ENCODE results near the gene COPZ2.
A peak's percentile ranks its signal among the peaks of the same experiment; 100 is the strongest.

The COPZ2 gene

DNA sequence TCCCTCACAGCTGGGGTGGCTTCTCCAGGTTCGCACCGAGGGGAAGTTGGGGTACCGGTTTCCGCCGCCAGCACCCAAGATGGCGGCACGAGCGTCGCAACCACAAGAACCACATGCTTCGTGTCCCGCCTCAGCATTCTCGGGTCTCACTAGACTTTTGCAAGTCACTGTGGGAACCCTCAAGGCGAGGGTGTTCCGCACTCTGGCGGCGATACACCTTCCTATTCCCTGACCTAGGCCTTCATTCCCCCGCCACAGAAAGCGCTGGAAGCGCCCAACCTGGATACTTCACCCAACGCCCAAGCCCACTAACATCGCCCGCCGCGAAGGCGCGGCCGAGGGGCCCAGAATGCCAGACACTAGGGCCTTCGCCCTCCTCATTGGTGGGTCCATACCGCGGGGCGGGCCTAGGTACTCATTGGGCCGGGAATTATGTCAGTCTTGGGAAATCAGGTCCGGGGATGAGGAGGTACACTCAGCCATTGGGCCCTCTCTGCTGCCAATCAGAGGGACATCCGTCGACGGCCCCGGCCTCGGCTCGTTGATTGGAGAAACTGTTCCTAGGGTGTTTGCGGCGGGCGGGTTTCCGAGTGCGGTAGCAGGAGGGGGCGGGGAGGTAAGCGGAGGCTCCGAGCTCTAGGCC lies 10.3 kb upstream of the COPZ2 start, which contains the start of gene NFE2L1 (continued):
- TF ChIP-seq, protein P1, sequence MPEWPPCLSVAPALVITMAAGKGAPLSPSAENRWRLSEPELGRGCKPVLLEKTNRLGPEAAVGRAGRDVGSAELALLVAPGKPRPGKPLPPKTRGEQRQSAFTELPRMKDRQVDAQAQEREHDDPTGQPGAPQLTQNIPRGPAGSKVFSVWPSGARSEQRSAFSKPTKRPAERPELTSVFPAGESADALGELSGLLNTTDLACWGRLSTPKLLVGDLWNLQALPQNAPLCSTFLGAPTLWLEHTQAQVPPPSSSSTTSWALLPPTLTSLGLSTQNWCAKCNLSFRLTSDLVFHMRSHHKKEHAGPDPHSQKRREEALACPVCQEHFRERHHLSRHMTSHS (tag by site-specific recombination; IDR thresholded peaks at IDR 0.05): no peak; the same call in 1 of the 2 replicates
- TF ChIP-seq ZNF664 (tag by site-specific recombination; IDR thresholded peaks at IDR 0.05) (peak; percentile 4; the same call in 1 of the 2 replicates), OSR2 (tag by site-specific recombination; IDR thresholded peaks at IDR 0.05) (no peak; the same call in 1 of the 2 replicates), SCRT2 (tag by site-specific recombination; IDR thresholded peaks at IDR 0.05) (no peak), ZBTB21 (tag by site-specific recombination; IDR thresholded peaks at IDR 0.05) (peak; percentile 65), SP2 (tag by site-specific recombination; IDR thresholded peaks at IDR 0.05) (peak; percentile 98), ZNF239 (tag by site-specific recombination; IDR thresholded peaks at IDR 0.05) (no peak), ZNF621 (tag by site-specific recombination; IDR thresholded peaks at IDR 0.05) (no peak), ZBTB1 (tag by site-specific recombination; IDR thresholded peaks at IDR 0.05) (no peak), ZNF585B (tag by site-specific recombination; IDR thresholded peaks at IDR 0.05) (no peak), ZSCAN30 (tag by site-specific recombination; IDR thresholded peaks at IDR 0.05) (peak; percentile 8; the same call in 1 of the 2 replicates), ZNF391 (tag by site-specific recombination; IDR thresholded peaks at IDR 0.05; ENCODE audit: borderline replicate concordance, low read depth) (peak; percentile 94), ZNF26 (tag by site-specific recombination; IDR thresholded peaks at IDR 0.05) (no peak), ZNF701 (tag by site-specific recombination; IDR thresholded peaks at IDR 0.05) (no peak), PRDM1 (tag by site-specific recombination; IDR thresholded peaks at IDR 0.05) (no peak), MEIS1 (CRISPR knock-in tag; IDR thresholded peaks at IDR 0.05; ENCODE audit: borderline replicate concordance) (no peak), ZNF560 (tag by site-specific recombination; IDR thresholded peaks at IDR 0.05; ENCODE audit: borderline replicate concordance) (no peak), ZSCAN18 (tag by site-specific recombination; IDR thresholded peaks at IDR 0.05) (peak; percentile 72; the same call in 1 of the 2 replicates), ZNF513 (tag by site-specific recombination; IDR thresholded peaks at IDR 0.05) (no peak), ZFP37 (tag by site-specific recombination; IDR thresholded peaks at IDR 0.05) (no peak; the same call in 1 of the 2 replicates), KLF10 (tag by site-specific recombination; IDR thresholded peaks at IDR 0.05) (peak; percentile 23; the same call in 1 of the 2 replicates), ZNF596 (tag by site-specific recombination; IDR thresholded peaks at IDR 0.05) (no peak), ZNF654 (tag by site-specific recombination; IDR thresholded peaks at IDR 0.05; ENCODE audit: low read depth) (no peak), PRDM10 (tag by site-specific recombination; IDR thresholded peaks at IDR 0.05) (peak; percentile 79), PRDM6 (tag by site-specific recombination; IDR thresholded peaks at IDR 0.05) (no peak), ZNF791 (tag by site-specific recombination; IDR thresholded peaks at IDR 0.05) (no peak), ZNF311 (tag by site-specific recombination; IDR thresholded peaks at IDR 0.05; ENCODE audit: borderline replicate concordance) (no peak), ZNF544 (tag by site-specific recombination; IDR thresholded peaks at IDR 0.05) (no peak)
